ENCODE measurements around the gene HOXD10.

Gene HOXD10

GRCh38 chr2:176162911-176163671 is 46.5 kb downstream of the HOXD10 start:
- TF ChIP-seq GATA3 (IDR thresholded peaks at IDR 0.05; ENCODE audit: low read depth, low read length) (no peak), GATA2 (IDR thresholded peaks at IDR 0.05; ENCODE audit: low read depth, low read length) (no peak)

- no peak for TF ChIP-seq GATA3 (IDR thresholded peaks at IDR 0.05; ENCODE audit: low read depth, low read length)
- TF ChIP-seq GATA2 (IDR thresholded peaks at IDR 0.05; ENCODE audit: low read depth, low read length): no peak
Measured at GRCh38 chr2:176163672-176164056, 47.1 kb downstream of the HOXD10 start.

DNA sequence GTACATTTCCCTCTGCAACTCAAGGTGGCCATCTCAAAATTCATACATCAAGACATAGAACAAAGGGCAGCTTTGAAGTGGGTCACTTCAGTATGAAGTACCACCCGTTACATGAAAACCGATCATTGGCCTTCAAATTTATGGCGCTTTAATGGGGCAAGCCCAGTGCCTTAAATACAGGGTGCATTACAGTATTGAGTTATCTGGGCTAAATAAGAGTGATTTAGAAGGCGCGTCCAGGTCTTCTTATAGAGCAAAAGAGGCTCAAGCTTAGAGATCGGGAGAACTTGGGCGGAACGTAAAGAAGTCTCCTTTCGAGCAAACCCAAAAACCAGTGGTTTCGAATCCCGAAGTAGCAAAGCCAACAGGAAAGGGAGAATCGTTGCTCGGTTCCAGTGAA is 47.6 kb downstream of the HOXD10 start:
- no peak for TF ChIP-seq GATA3 (IDR thresholded peaks at IDR 0.05; ENCODE audit: low read depth, low read length)
- TF ChIP-seq GATA2 (IDR thresholded peaks at IDR 0.05; ENCODE audit: low read depth, low read length): no peak

DNA sequence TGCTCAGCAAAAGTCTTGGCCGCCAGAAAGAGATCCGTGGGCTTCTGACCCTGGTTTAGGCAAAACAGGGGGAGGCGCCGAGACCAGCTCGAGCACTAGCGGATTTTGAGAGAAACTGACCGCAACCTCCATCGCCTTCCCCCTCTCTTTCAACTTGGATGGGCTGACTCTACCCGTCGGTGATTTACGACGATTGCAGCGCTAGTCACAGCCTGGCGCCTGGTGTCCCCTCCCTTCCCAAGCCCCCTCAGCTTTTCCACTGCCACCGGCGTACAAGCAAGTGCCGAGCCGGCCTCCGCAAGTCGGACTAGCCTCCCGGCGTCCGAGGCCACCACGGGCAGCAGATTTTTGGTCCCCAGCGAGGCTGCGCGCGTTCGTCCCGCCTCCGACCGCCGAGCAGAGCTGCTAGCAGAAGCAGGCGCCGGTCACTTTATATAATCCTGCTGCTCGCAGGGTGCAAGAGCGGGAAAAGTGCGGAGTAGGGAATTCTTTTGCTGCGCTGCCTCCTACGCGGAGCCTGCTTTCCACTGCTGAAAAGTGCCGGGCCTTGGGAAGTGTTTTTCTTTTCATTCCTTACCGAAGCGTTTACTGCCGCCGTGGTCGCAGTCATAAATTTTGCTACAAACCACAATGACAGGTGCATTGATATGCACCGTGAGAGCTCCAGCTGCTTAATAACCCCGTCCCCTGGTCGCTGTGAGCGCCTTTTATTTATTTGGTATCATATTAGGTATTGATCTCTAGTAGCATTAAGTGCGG is 48.2 kb downstream of the HOXD10 start:
- TF ChIP-seq GATA2 (IDR thresholded peaks at IDR 0.05; ENCODE audit: low read depth, low read length) (no peak), GATA3 (IDR thresholded peaks at IDR 0.05; ENCODE audit: low read depth, low read length) (no peak)

DNA sequence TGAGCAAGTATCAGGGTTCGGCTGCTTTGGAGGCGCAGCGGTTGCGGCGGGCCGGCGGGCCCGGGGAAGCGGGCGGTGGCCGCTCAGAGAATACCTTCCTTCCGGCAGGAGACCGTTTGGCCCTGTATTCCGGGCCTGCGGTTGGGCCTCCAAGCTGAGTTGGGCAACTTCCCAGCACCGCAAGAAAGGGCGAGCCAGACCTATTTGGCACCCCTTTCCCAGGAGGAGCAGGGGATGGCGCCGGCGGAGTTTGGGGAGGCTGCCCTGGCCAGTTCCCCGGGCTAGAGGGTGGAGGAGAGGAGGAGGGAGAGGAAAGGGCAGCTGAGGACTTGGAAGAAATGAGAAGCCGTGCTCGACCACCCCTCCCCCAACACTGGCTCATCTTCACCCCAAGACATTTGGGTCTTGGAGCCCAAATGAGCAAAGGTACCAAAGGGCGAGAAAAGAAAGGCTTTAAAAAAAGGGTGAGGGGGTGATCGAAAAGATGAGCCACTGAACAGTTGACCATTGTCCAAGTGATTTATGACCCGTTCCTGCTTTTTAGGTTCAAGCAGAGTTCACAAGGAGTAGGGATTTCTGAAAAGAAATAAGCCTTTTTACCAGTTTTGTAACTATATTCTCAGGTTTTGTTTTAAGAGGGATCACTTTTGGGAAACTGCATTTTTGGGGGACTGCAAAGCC is 48.9 kb downstream of the HOXD10 start:
- TF ChIP-seq GATA3 (IDR thresholded peaks at IDR 0.05; ENCODE audit: low read depth, low read length): no peak
- TF ChIP-seq GATA2 (IDR thresholded peaks at IDR 0.05; ENCODE audit: low read depth, low read length): no peak

DNA sequence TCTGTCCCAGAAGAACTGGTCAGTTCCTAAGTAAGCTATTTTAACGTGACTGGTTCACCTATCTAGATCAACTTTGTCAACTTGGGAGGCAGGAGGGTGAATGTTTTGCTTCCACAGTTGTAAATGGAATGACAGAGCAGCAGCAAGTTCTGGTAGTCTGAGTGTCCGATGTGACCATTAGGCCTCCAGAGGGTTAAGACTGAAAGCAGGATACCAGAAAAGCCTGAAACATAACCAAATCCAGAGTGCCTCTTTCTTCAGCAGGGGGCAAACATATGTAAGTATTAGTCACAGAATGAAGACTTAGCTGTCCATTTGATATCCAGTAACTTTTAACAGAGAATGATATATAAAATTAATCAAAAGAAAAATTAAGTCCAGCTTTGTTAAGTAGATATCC is 49.7 kb downstream of the HOXD10 start:
- TF ChIP-seq GATA3 (IDR thresholded peaks at IDR 0.05; ENCODE audit: low read depth, low read length): no peak
- no peak for TF ChIP-seq GATA2 (IDR thresholded peaks at IDR 0.05; ENCODE audit: low read depth, low read length)

GRCh38 chr2:176167398-176167797 is 50.8 kb downstream of the HOXD10 start:
- no peak for TF ChIP-seq GATA2 (IDR thresholded peaks at IDR 0.05; ENCODE audit: low read depth, low read length)
- TF ChIP-seq GATA3 (IDR thresholded peaks at IDR 0.05; ENCODE audit: low read depth, low read length): no peak

DNA sequence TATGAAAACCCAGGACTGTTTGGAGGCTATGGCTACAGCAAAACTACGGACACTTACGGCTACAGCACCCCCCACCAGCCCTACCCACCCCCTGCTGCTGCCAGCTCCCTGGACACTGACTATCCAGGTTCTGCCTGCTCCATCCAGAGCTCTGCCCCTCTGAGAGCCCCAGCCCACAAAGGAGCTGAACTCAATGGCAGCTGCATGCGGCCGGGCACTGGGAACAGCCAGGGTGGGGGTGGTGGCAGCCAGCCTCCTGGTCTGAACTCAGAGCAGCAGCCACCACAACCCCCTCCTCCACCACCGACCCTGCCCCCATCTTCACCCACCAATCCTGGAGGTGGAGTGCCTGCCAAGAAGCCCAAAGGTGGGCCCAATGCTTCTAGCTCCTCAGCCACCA is 52.6 kb downstream of the HOXD10 start:
- no peak for TF ChIP-seq GATA2 (IDR thresholded peaks at IDR 0.05; ENCODE audit: low read depth, low read length)
- no peak for TF ChIP-seq GATA3 (IDR thresholded peaks at IDR 0.05; ENCODE audit: low read depth, low read length)

Measured in SH-SY5Y (cell line).